ENCODE data around the gene TMEM170B. TPM values are rescaled to one million over a fixed set of nuclear protein-coding genes. Genes with fewer than 3 reads are reported as not detected.

The TMEM170B gene
- total and polyA plus RNA-seq, 2 of the 8 experiments (the other 6 are each of a cell fraction or from before 2014, with no cell fraction given): 0.80 to 4.3 TPM

- Histone ChIP-seq H3K56ac (replicated peaks; ENCODE audit: insufficient read length, low read depth, low read length) (no peak overlapping the region), H3K9me3 (ENCODE audit: insufficient read depth in 2 of 2, low read depth in 1 of 2, low read length in 1 of 2) (peaks cover 0 to 4% of the 10 kb centered on the region in 2 experiments; a peak in 2 of 4 replicates), H3K4me1 (replicated peaks in 1 of 4; ENCODE audit: control insufficient read depth in 3 of 4, insufficient read depth in 4 of 4, low read length in 3 of 4) (peaks cover 0 to 7% (median 2%) of the 10 kb centered on the region in 4 experiments; a peak in 3 of 7 replicates), H3K27ac (ENCODE audit: low read depth, low read length) (no peak overlapping the region), H3K18ac (ENCODE audit: extremely low read depth, low read length) (no peak overlapping the region), H4K8ac (ENCODE audit: extremely low read depth, insufficient read depth, low read length) (no peak overlapping the region), H2BK20ac (ENCODE audit: low read length) (0 out of 2 replicates have a peak overlapping the region, but pooled peaks have one; percentile 68), H2AK5ac (ENCODE audit: low read depth, low read length) (no peak overlapping the region), H3K79me1 (ENCODE audit: low read depth, low read length) (no peaks in the 10 kb centered on the region), H4K20me1 (replicated peaks in 1 of 2; ENCODE audit: control insufficient read depth in 1 of 2, insufficient read depth in 2 of 2, low read length in 2 of 2) (no peaks in the 10 kb centered on the region), H2AFZ (ENCODE audit: low read length) (peak overlapping the region; percentile 62), H3K23ac (ENCODE audit: insufficient read length) (no peak overlapping the region), H3K9ac (replicated peaks in 1 of 4; ENCODE audit: extremely low read depth in 1 of 4, low read depth in 3 of 4, low read length in 3 of 4) (no peak overlapping the region), H3K79me2 (ENCODE audit: control insufficient read depth in 1 of 2, insufficient read depth in 2 of 2, low read length in 2 of 2) (no peaks in the 10 kb centered on the region), H2BK5ac (ENCODE audit: low read depth, low read length) (peak overlapping the region; percentile 55), H3K36me3 (ENCODE audit: control insufficient read depth in 2 of 4, insufficient read depth in 4 of 4, low read length in 3 of 4) (no peaks in the 10 kb centered on the region), H4K5ac (ENCODE audit: insufficient read length, low read depth, low read length) (no peak overlapping the region), H3K14ac (ENCODE audit: insufficient read length) (no peak overlapping the region), H3K27me3 (replicated peaks in 1 of 4; ENCODE audit: control insufficient read depth in 3 of 4, extremely low read depth in 1 of 4, insufficient read depth in 3 of 4, low read length in 3 of 4) (no peaks in the 10 kb centered on the region), H3K4me2 (ENCODE audit: insufficient read depth in 1 of 2, low read depth in 2 of 2, low read length in 2 of 2) (0 out of 4 replicates have a peak overlapping the region, but pooled peaks of 1 of the 2 experiments have one; percentile 33), H3K4me3 (ENCODE audit: extremely low read depth in 1 of 4, insufficient read depth in 2 of 4, low read depth in 3 of 4, low read length in 4 of 4) (no peak overlapping the region), H2BK120ac (replicated peaks; ENCODE audit: low read depth, low read length) (no peak overlapping the region), H2BK15ac (ENCODE audit: low read length) (no peak overlapping the region), H3K23me2 (ENCODE audit: low read depth, low read length) (no peaks in the 10 kb centered on the region), H4K91ac (replicated peaks; ENCODE audit: insufficient read length, low read length) (no peak overlapping the region), H2BK12ac (ENCODE audit: low read depth, low read length) (peak overlapping the region; percentile 82; the same call in 1 of the 2 replicates), H3K4ac (replicated peaks; ENCODE audit: insufficient read length, low read depth, low read length) (no peak overlapping the region)
- CTCF ChIA-PET (ENCODE audit: partially characterized antibody): interaction anchor here (0.6 to 4.1 kb wide), 14 partner anchors 9 to 737 kb away, joined by 3 to 25 read pairs (median 4); partner anchors contain the start of gene EDN1
- no peak for DNase-seq (ENCODE audit: low read depth in 1 of 2, low spot score in 2 of 2)
- peak; percentile 48 for FAIRE-seq
- 83% methylated on average over 7 of the region's 7 CpGs; no CpG with 5 or more reads in 1 of the 2 experiments for WGBS, 2 experiments (ENCODE audit: extremely low coverage in 1 of 2, insufficient coverage in 1 of 2, insufficient read length in 1 of 2, insufficient replicate concordance in 2 of 2, low coverage in 1 of 2, low lambda C conversion rate in 2 of 2, missing lambda C conversion rate in 1 of 2)
- POLR2A ChIA-PET (ENCODE audit: partially characterized antibody): no interaction called here
- no peak for TF ChIP-seq PHF8 (conservative IDR thresholded peaks at IDR 0.05; ENCODE audit: low read depth, low read length)
- no peak for TF ChIP-seq EGR1 (IDR thresholded peaks at IDR 0.05; ENCODE audit: borderline replicate concordance, low read depth, low read length)
- no peak for TF ChIP-seq SIN3A (conservative IDR thresholded peaks at IDR 0.05 in 1 of 2, IDR thresholded peaks at IDR 0.05 in 1 of 2; ENCODE audit: low read depth in 1 of 2, low read length in 2 of 2)
- no peak for TF ChIP-seq GABPA (IDR thresholded peaks at IDR 0.05; ENCODE audit: borderline replicate concordance, insufficient read depth, low read length)
- no peak for TF ChIP-seq RFX5 (IDR thresholded peaks at IDR 0.05; ENCODE audit: borderline replicate concordance, low read depth, low read length)
- TF ChIP-seq KDM1A (IDR thresholded peaks at IDR 0.05; ENCODE audit: borderline replicate concordance, low read length): no peak
- TF ChIP-seq, protein P1, sequence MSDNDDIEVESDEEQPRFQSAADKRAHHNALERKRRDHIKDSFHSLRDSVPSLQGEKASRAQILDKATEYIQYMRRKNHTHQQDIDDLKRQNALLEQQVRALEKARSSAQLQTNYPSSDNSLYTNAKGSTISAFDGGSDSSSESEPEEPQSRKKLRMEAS (IDR thresholded peaks at IDR 0.05): no peak
- TF ChIP-seq ASH2L (IDR thresholded peaks at IDR 0.05; ENCODE audit: low read length): no peak
- TF ChIP-seq ATF3 (IDR thresholded peaks at IDR 0.05; ENCODE audit: insufficient read depth, low read depth, low read length): no peak
- TF ChIP-seq POLR2A (IDR thresholded peaks at IDR 0.05; ENCODE audit: control extremely low read depth in 1 of 2, low read depth in 2 of 2, low read length in 2 of 2): no peak
- TF ChIP-seq ZNF274 (IDR thresholded peaks at IDR 0.05; ENCODE audit: borderline replicate concordance, extremely low read depth, low read length): no peak
- no peak for TF ChIP-seq TAF7 (optimal IDR thresholded peaks at IDR 0.05; ENCODE audit: borderline replicate concordance, low read depth, low read length)
- TF ChIP-seq EZH2 (IDR thresholded peaks at IDR 0.05; ENCODE audit: low read depth, low read length, severe bottlenecking): no peak
These were observed 49.0 kb downstream of the TMEM170B start for GRCh38 chr6:11586536-11586935.
